ENCODE data around the gene C19orf12. TPM values are rescaled to one million over a fixed set of nuclear protein-coding genes. Genes with fewer than 3 reads are reported as not detected.

C19orf12 gene
- total and polyA plus RNA-seq, 2 donors (not counting 1 experiment from before 2014, with no cell fraction given), result 25.4 to 26.8 TPM

DNA sequence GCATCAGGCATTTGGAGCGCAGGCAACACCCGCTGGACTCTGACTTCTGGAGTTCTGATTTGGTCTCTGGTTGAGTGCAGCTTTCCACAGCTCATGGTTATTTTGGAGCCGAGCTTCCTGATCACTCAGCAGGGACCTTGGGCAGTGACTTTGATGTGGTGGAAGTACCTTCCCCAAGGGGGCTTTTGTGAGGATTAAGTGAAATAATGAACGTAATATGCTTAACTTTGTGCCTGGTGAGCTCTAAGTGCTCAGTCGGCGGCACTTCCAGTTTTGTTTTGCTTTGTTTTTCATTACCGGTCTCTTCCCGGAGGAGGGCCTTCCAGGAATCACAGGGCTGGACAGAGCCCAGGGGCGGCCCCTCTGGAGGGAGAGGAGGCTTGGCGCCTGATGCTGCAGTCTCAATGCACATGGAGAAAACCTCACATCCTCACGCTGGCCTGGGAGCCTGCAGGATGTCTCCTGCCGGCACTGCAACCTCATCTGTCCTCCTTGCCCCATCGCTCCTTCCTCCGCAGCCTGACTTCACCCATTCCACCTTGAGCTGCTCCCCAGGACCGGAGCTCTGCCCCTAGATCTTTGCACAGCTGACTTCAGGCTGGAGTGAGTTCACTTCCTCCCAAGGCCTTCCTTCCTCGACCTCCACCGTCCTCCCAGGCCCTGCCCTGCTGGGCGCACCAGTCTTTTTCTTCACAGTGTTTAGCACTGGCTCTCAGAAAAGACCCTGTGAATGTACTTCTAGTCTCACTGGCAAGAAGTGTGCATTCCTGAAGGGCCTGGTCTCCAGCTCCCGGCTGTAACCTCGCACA is 48.3 kb downstream of the C19orf12 start:
- Histone ChIP-seq H2AFZ (ENCODE audit: low read length) (peak overlapping the region; percentile 67), H3K27ac (ENCODE audit: insufficient read depth, low read length) (peak overlapping the region; percentile 90)

DNA sequence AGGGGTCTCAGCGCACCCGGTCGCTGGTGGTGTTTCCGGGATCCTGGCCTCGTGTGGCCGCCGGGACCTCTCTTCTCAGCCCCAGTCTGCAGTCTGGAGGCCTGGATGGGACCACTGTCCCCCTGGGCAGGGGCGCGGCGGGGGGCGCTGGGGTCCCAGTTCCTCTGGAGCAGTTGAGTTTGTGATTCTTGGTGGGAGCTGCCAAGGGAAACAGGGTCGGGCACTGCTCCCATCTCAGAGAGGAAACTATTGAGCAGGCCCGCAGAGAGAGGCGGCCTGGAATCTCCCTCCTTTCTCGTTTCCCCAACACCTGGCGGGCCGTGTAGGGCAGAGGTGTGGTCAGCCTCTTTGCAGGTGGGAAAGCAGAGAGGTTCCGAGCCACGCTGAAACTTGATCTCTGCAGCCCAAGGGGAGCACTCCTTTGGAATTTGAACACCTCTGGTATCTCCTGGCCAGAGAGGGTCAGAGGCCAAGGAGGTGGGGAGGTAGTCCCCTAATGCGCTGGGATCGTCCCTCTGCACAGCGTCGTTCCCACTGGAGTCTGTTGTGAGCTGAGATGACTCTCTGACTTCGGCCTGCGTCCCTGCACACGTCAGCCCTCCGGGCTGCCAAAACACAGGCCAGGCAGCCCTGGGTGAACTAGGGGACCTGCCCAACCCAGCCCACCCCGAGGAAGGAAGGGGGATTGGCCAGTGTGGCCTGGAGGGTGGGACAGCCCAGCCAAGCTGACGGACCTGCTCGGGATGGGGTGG is 49.1 kb downstream of the C19orf12 start:
- Histone ChIP-seq H3K4me2 (ENCODE audit: extremely low read depth, insufficient read depth, low read length) (peak overlapping the region; percentile 99), H3K27ac (ENCODE audit: insufficient read depth, low read length) (peak overlapping the region; percentile 90), H3K4me1 (ENCODE audit: control insufficient read depth, extremely low read depth, insufficient read depth, low read length) (peaks cover 23% of the 10 kb centered on the region), H3K4me3 (replicated peaks in 1 of 4; ENCODE audit: control extremely low read depth in 1 of 4, insufficient read depth in 1 of 4, low read depth in 3 of 4, low read length in 4 of 4) (peak overlapping the region; percentile 52 to 95 (median 70)), H3K79me2 (ENCODE audit: control insufficient read depth, insufficient read depth, low read length) (peaks cover 34% of the 10 kb centered on the region), H4K20me1 (ENCODE audit: control insufficient read depth, extremely low read depth, insufficient read depth, low read length) (no peaks in the 10 kb centered on the region), H3K27me3 (ENCODE audit: control insufficient read depth, insufficient read depth, low read length) (no peaks in the 10 kb centered on the region), H2AFZ (ENCODE audit: low read length) (peak overlapping the region; percentile 67), H3K9ac (ENCODE audit: insufficient read depth, low read length) (peak overlapping the region; percentile 63), H3K36me3 (ENCODE audit: control insufficient read depth, insufficient read depth, low read length) (peaks cover 7% of the 10 kb centered on the region), H3K9me3 (ENCODE audit: control insufficient read depth, insufficient read depth, low read depth, low read length) (no peaks in the 10 kb centered on the region)
- TF ChIP-seq, protein P1, sequence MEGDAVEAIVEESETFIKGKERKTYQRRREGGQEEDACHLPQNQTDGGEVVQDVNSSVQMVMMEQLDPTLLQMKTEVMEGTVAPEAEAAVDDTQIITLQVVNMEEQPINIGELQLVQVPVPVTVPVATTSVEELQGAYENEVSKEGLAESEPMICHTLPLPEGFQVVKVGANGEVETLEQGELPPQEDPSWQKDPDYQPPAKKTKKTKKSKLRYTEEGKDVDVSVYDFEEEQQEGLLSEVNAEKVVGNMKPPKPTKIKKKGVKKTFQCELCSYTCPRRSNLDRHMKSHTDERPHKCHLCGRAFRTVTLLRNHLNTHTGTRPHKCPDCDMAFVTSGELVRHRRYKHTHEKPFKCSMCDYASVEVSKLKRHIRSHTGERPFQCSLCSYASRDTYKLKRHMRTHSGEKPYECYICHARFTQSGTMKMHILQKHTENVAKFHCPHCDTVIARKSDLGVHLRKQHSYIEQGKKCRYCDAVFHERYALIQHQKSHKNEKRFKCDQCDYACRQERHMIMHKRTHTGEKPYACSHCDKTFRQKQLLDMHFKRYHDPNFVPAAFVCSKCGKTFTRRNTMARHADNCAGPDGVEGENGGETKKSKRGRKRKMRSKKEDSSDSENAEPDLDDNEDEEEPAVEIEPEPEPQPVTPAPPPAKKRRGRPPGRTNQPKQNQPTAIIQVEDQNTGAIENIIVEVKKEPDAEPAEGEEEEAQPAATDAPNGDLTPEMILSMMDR (conservative IDR thresholded peaks at IDR 0.05 in 1 of 2, IDR thresholded peaks at IDR 0.05 in 1 of 2; ENCODE audit: low read depth in 1 of 2, low read length in 2 of 2), result no peak
- TF ChIP-seq EZH2 (IDR thresholded peaks at IDR 0.05; ENCODE audit: low read length, missing control alignments), result no peak
- DNase-seq (ENCODE audit: low read depth in 2 of 2), result peak; percentile 66 to 80

More for the DNA sequence above, 48.3 kb downstream of the C19orf12 start:
- peaks cover 42% of the 10 kb centered on the region for H3K79me2 ChIP-seq (ENCODE audit: control insufficient read depth, insufficient read depth, low read length)
- no peaks in the 10 kb centered on the region for H3K9me3 ChIP-seq (ENCODE audit: control insufficient read depth, insufficient read depth, low read depth, low read length)
- H3K4me3 ChIP-seq (replicated peaks in 1 of 4; ENCODE audit: control extremely low read depth in 1 of 4, insufficient read depth in 1 of 4, low read depth in 3 of 4, low read length in 4 of 4), result peak overlapping the region; percentile 52 to 95 (median 70)
- peaks cover 1% of the 10 kb centered on the region for H4K20me1 ChIP-seq (ENCODE audit: control insufficient read depth, extremely low read depth, insufficient read depth, low read length)
- H3K9ac ChIP-seq (ENCODE audit: insufficient read depth, low read length), result peak overlapping the region; percentile 63
- H3K36me3 ChIP-seq (ENCODE audit: control insufficient read depth, insufficient read depth, low read length), result peaks cover 11% of the 10 kb centered on the region
- H3K4me1 ChIP-seq (ENCODE audit: control insufficient read depth, extremely low read depth, insufficient read depth, low read length), result peaks cover 25% of the 10 kb centered on the region
- H3K4me2 ChIP-seq (ENCODE audit: extremely low read depth, insufficient read depth, low read length), result peak overlapping the region; percentile 99
- peak; percentile 70 to 76 for DNase-seq (ENCODE audit: low read depth in 2 of 2)
- TF ChIP-seq, protein P1 (conservative IDR thresholded peaks at IDR 0.05 in 1 of 2, IDR thresholded peaks at IDR 0.05 in 1 of 2; ENCODE audit: low read depth in 1 of 2, low read length in 2 of 2), result no peak
- TF ChIP-seq EZH2 (IDR thresholded peaks at IDR 0.05; ENCODE audit: low read length, missing control alignments), result no peak
- no peaks in the 10 kb centered on the region for H3K27me3 ChIP-seq (ENCODE audit: control insufficient read depth, insufficient read depth, low read length)

- DNase-seq (ENCODE audit: low read depth in 2 of 2), result peak; percentile 62 to 75
- Histone ChIP-seq H3K27ac (ENCODE audit: insufficient read depth, low read length) (peak within 1 kb of the TSS; percentile 90), H3K27me3 (ENCODE audit: control insufficient read depth, insufficient read depth, low read length) (no peaks in the 10 kb centered on the region), H2AFZ (ENCODE audit: low read length) (peak within 1 kb of the TSS; percentile 67), H3K79me2 (ENCODE audit: control insufficient read depth, insufficient read depth, low read length) (peaks cover 32% of the 10 kb centered on the region), H3K36me3 (ENCODE audit: control insufficient read depth, insufficient read depth, low read length) (peaks cover 6% of the 10 kb centered on the region), H3K4me3 (replicated peaks in 1 of 4; ENCODE audit: control extremely low read depth in 1 of 4, insufficient read depth in 1 of 4, low read depth in 3 of 4, low read length in 4 of 4) (peak within 1 kb of the TSS; percentile 52 to 95 (median 70)), H3K4me2 (ENCODE audit: extremely low read depth, insufficient read depth, low read length) (peak within 1 kb of the TSS; percentile 99), H3K9me3 (ENCODE audit: control insufficient read depth, insufficient read depth, low read depth, low read length) (no peaks in the 10 kb centered on the region), H3K4me1 (ENCODE audit: control insufficient read depth, extremely low read depth, insufficient read depth, low read length) (peaks cover 23% of the 10 kb centered on the region), H3K9ac (ENCODE audit: insufficient read depth, low read length) (peak within 1 kb of the TSS; percentile 63), H4K20me1 (ENCODE audit: control insufficient read depth, extremely low read depth, insufficient read depth, low read length) (no peaks in the 10 kb centered on the region)
- no peak for TF ChIP-seq EZH2 (IDR thresholded peaks at IDR 0.05; ENCODE audit: low read length, missing control alignments)
- TF ChIP-seq, protein P1 (conservative IDR thresholded peaks at IDR 0.05 in 1 of 2, IDR thresholded peaks at IDR 0.05 in 1 of 2; ENCODE audit: low read depth in 1 of 2, low read length in 2 of 2), result no peak
Observed at GRCh38 chr19:29665215-29665825, 49.7 kb downstream of the C19orf12 start, which contains the start of gene PLEKHF1. PLEKHF1 (plus strand) TSS chr19:29665461; CDS start chr19:29673840, 8,379 bp downstream.
